Hematopoietic multipotent progenitor cell treated with erythropoietin and hydrocortisone succinate and interleukin-3 and kit ligand, for 8 days (in vitro differentiated cells): ENCODE measurements around the gene TWSG1.
"Not testable (repeated sequence)": the region's sequence is repeated elsewhere in the genome, so short reads cannot be mapped to it uniquely, and the experiment has no call there.

Experiments used
- DNase-seq: peaks from one replicate; pipeline ENCODE4 v3.0.0-alpha.2; 2015

Gene TWSG1

DNA sequence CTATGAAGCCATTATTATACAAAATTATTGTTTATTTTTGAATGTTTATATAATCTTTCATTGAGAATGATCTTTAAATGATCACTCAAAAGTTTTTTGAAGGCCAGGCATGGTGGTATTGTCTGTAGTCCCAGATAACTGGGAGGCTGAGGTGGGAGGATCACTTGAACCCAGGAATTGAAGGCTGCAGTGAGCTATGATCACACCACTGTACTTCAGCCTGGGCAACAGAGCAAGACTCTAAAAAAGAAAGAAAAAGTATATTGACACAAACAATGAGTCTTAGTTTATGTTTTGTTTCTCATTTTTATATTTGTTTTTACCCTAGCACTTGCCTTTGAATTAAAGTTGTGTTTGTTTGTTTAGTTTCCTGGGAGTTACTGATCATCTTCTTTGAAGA, 2.3 kb downstream of the TWSG1 start:
- DNase-seq, result no peak

DNA sequence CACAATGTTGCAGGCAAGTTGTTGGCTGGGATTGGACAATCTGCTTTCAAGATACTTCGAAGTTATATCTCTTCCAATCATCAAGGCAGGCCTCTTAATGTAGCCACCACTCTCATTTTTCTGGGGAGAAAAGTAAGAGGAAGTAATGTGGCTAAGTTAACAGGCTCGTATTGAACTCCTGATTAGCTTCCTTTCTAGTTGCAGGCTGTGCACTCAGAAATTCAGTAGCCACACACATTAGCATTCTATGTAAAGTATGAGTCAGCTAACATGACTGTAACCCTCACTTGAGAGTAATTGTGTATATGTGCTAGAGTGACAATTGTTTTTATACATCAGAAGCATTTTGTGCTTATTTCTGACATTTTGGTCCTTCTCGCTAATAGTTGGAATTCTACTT, 3.3 kb downstream of the TWSG1 start:
- peak; percentile 68 for DNase-seq

DNA sequence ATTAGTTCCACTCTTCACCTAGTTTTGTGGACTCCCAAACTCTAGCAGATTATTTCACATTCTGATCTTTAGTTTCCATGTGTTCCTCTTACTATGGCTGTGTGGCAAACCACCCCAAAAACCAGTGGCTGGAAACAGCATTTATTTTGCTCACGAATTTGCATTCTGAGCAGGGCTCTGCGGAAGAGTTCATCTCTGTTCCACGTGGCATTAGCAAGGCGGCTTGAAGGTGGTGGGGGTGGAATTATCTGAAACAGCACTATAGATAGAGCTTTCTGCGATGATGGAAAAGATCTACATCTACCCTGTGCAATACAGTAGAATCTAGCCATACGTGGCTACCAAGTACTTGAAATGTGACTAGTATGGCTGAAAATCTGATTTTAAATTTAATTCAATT, 5.9 kb downstream of the TWSG1 start:
- DNase-seq, result no peak

DNA sequence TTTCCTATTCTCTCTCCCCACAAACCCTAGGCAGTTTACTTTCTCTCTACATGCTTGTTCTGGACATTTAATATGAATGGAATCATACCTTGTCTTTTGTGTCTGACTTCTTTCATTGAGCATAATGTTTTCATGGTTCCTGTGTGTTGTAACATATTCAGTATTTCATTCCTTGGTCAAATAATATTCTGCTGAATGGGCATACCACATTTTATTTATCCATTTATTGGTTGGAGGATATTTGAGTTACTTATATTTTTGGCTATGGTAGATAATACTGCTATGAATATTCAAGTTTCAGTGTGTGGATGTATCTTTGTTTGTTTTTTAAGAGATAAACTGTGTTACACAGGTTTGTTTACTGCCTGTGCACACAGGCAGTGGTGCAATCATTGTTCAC, 9.0 kb downstream of the TWSG1 start:
- DNase-seq, result no peak

DNA sequence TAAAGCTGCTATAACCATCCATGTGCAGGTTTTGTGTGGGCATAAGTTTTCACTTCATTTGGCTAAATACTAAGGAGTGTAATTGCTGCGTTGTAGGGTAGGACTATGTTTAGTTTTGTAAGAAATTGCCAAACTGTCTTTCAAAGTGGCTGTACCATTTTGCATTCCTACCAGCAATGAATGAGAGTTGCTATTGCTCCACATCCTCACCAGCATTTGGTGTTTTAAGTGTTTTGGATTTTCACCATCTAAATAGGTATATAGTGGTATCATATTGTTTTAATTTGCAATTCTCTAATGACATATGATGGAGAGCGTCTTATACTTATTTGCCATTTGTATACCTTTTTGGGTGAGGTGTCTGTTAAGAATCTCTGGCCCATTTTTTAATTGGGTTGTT, 12.2 kb downstream of the TWSG1 start:
- DNase-seq, result no peak

DNA sequence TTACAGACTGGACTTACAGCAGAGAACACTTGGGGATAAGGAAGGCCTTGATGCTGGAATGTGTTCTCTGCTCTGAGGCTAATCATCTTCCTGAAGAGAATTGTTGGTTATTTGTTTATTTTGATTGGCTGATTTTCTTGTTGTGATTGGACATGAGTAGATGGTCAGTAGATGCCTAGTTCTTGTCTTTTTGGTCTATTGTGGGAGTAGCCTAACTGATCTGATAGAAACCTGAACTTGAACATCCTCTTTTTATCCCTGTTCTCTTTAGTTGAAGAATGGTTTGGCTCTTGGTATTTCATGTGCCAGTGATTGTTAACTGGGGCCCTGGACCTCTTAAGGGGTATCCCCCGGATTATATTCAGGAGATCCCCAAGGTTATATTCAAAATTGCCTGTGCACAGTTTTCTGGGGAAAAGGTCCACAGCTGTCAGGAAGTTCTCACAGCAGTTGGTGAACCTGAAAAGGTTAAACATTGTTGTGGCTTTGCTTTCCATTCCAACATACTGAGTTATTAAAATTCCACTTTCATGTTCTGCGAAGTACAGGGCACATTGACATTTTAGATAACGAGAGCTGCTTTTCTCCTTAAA, 13.6 kb downstream of the TWSG1 start:
- DNase-seq, result no peak

DNA sequence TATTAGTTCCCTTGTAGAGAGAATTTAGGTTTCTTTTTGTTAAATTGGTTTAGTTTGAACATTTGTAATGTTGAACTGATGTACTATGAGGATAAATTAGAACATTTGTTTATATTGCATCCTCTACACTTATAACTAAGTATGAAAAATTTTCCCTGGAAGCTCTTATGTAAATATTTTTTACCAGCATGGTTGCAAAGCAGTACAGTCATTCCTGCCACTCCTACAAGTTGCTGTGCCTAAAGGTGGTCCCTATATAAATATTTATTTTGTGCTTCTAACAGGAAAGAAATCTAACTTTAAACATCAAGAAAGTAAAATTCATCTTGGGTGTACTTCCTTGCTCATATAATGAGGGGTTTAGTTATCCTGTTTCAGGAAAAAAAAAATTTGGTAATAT, 14.2 kb downstream of the TWSG1 start:
- no peak for DNase-seq

DNA sequence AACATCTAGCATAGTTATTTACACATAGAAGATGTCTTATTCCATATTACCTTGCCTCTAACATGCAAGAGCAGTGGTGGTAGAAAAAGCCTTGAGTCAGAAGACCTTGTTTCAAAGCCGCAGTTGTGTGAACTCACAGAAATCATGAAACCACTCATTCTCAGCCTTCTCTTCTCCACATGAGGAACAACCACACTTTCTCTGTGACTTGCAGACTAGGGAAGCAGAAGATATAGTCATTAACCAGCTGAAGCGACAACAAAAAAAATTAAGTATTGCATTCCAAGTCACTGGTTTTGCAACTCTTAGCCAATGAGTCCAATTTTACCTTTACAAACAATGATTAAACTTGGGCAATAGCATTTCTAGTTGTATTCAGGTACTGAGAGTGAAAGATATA, 19.0 kb downstream of the TWSG1 start:
- peak; percentile 42 for DNase-seq

DNA sequence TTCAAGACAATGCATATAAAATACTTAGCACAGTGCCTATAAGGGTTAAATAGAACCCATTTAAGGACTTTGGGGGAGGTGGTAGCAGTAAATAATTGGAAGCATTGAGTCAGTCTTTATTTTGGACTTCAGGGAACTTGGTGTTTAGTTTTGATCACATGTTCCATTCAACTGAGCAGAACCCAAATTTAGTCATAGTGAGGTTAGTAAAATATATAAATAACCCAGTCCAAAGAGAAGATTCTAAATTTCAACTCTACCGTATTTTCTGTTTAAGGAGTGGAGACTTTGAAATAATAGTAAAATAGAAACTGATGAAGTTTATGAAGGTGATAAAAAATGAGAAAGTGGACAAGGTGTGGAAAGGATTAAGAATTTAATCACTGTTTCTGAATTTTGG, 19.7 kb downstream of the TWSG1 start:
- no peak for DNase-seq

DNA sequence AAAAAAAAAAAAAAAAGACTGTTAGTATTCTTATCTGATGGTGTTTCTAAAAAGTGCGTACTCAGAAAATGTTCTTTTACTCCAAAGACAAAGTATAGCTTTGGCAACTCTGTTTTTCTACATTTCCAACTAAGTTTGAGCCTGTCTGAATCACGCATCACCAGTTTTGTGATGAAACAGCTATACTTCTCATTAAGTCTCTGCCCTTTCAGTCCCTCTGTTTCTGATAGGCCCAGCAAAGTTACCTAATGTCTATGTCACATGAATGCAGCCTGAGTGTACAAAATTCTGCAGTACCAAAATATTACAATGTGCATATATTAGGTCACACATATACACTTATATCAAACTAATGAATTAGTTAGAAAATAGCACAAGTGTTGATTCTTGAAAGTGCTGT, 22.4 kb downstream of the TWSG1 start:
- no peak for DNase-seq

DNA sequence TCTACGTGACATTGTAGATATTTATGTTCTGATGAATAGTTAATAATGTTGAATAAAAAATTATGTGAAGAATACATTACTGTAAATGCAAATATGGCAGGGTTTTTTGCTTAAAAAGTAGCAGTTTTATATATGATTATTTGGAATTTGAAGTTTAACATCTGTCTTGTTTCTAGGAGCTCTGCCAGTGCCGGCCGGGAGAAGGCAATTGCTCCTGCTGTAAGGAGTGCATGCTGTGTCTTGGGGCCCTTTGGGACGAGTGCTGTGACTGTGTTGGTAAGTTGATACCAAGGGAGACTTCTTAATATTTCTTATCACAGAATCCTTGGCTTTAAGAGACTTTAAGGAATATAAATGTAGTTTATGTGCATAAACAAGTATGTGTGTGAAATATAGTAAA, 25.2 kb downstream of the TWSG1 start:
- no peak for DNase-seq

DNA sequence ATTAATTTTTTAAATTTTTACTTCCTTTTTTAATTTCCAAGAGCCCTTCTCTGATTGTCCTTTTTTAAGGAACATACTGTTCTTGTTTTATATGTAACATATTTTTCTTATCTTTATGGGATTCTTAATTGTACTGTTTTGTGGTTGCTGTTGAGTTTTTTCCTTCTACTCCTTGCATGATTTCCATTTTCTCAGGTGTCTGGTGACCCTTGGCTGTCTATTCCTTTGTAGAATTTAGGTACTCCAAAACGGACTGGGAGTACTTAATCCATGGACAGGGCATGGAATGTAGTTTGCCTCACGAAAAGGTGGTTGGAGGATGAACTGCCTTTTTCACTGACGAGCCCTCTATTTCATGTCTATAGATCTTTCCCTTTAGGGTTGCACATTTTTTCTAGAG, 26.6 kb downstream of the TWSG1 start:
- DNase-seq, result no peak

DNA sequence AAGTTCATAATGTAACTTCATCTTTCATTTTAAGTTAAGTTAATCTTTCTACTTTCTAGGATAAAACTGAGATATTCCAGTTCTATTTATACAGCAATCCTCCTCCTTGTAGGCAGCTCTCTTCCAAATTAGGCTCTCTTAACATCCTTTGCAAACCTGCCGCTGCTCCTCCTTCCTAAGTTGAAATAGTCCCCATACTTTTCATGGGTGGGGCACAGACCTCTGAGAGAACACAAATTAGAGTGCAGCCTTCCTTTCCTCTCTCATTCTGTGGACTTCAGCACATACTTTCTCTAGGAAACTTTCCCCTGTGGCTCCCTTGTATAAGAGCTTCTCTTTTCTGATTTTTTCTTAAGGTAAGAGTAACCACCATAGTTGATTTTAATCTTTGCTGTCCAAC, 28.3 kb downstream of the TWSG1 start:
- no peak for DNase-seq

DNA sequence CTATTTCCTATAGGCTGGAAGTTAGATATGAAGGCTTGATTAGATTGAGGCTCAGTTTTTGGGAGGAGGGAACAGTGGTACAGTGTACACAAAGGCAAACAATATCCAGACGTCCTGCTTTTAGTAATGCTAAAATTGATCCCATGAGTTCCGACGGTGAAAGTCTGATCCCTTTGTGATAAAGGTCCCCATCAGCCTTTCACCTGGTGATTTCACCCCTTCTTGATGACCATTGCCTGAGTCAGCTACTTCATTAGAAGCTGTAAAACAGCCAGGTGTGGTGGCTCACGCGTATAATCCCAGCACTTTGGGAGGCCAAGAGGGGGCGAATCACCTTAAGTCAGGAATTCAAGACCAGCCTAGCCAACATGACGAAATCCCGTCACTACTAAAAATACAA, 29.7 kb downstream of the TWSG1 start:
- DNase-seq, result no peak

DNA sequence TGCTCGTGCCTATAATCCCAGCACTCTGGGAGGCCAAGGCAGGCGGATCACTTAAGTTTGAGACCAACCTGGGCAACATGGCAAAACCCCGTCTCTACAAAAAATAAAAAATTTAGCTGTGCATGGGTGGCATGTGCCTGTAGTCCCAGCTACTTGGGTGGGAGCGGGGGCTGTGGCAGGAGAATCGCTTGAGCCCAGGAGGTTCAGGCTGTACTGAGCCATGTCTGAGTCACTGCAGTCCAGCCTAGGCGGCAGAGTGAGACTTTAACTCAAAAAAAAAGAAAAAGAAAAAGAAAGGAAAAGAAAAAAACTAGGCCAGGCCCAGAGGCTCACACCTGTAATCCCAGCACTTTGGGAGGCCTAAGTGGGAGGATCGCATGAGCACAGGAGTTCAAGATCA, 30.8 kb downstream of the TWSG1 start:
- no peak for DNase-seq

DNA sequence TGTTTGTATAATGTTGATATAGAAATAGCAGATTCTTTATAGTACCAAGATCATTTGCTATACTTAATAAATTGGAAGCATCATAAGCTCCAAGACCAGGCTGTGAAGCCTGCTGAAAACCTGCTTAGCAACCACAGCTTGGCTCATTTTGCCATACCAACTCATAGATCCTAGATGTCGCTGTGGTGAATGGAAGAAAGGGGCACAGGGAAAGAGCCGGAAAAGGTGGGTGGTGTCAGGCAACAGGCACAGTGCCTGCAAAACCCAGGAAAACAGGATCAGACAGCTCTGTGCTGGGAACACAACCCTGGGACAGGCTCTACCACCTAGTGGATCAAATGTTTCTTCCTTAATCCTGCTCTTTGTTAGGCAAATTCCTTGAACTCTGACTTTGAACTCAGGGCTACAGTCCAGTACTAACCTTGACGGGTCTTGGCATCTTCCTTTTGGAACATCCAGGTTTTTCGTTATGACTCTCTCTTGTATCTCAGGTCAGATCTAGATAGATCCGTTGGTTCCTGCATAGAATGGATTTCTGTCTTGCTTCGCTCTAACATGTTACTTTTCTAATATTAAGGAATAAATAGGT, 31.6 kb downstream of the TWSG1 start:
- DNase-seq, result no peak

DNA sequence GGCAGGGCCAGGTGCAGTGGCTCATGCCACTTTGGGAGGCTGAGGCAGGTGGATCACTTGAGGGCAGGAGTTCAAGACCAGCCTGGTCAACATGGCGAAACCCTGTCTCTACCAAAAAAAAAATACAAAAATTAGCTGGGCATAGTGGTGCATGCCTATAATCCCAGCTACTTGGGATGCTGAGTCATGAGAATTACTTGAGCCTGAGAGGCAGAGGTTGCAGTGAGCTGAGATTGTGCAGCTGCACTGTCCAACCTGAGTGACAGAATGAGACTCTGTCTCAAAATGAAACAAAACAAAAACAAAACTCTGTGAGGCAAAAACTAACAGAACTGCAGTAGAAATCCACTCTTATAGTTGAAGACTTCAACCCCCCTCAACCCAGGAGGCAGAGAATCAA, 38.7 kb downstream of the TWSG1 start:
- DNase-seq, result not testable (repeated sequence)

DNA sequence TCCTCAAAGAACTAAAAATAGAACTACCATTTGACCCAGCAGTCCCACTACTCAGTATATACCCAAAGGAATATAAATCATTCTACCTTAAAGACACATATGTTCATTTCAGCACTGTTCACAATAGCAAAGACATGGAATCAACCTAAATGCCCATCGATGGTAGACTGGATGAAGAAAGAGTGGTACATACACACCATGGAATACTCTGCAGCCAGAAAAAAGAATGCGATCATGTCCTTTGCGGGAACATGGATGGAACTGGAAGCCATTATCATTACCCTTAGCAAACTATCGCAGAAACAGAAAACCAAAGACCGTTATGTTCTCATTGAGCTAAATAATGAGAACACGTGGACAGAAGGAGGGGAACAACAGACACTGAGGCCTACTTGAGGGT, 44.5 kb downstream of the TWSG1 start:
- DNase-seq, result no peak

DNA sequence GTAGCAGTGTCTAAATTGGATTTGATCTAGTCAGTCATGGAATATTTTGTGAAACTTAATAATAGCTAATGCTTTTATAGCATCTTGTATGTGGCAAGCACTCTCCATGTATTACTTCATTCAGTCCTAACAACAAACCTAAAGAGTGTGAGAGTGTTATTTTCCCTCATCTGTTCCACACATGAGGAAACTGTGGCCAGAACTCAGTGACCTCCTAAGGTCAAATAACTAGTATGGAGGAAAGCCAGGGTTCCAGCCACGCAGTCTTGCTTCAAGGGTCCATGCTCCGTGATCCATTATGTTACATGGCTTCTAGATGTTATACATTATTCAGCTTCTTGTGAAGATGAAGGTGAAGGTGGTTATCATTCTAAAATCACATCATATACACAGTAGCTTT, 45.5 kb downstream of the TWSG1 start:
- DNase-seq, result no peak

DNA sequence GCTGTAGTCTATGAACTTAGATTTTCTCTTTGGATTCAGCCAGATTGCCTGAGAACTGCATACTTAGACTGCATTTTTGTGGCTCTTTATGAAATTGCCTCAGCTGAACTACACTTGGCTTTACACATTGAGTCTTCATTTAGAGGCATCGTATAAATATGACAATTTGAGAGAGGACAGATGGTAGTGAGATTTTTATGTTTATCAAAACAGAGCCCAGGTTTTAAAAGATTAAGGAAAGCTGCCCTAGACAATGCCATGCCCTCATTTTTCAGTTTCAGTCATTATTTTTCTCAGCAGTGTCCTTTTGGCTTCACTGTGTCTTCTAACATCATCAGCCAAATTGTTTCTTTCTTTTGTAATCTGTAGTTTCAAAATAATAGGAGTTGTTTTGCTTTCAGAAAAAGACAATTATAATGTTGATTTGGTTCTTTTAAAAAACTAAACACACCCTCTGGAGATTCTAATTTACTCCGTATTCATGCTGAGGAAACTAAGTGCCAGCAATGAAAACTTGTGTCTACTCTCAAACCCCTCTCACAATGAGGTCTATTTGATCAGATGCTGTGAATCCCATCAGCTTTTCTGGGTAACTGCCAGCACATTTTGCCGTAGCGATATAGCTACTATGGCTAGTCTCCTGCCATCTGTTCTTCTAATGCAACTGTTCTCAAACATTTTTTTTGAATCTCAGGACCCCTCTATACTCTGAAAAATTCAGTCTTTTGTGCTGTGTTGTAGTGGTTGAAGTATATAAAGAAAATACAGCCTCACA, 46.2 kb downstream of the TWSG1 start:
- no peak for DNase-seq

DNA sequence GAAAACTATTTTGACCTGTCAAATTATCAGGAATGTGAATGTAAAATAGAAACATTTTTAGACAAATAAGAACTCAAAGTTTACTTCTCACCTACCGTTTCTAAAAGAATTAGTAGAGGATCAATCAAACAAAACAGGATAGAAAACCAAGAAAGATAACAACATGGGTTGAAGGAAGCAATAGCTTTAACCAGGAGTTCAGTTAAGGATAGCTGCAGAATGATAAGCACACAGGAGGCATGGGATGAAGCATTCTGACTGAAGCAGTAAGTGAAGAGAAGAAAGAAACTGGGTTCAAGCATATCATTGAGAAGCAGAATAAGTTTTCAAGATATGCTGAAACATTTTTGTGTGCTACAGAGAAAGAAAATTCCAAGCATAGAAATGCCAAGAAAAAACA, 52.3 kb downstream of the TWSG1 start:
- DNase-seq, result peak; percentile 38

DNA sequence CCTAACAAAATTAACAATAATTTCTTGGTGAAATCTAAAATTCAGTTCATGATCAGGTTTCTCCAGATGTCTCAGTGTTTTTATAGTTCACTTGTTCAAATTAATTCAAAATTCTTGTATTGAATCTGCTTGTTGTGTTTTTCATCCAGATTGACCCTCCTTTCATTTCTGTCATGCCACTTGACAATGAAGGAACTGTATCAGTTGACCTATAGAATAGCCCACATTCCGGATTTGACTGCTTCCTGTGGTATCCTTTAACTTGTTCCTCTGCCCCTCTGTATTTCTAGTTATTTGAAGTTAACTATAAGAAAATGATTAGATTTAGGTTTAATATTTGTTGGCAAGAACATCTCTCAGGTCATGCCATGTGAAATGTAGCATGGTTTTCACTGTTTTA, 53.3 kb downstream of the TWSG1 start:
- no peak for DNase-seq

DNA sequence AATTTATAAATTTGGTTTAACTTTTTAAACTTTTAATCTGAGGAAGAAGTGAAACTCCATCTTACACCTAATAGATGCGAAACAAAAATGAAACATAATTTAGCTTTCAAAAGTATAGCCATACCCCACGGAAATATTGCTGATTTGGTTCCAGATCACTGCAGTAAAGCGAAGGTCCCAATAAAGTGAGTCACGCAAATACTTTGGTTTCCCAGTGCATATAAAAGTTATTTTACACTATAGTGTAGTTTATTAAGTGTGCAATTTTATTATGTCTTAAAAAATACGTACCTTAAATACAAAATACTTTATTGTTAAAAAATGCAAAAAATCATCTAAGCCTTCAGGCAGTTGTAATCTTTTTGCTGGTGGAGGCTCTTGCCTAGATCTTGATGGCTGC, 55.1 kb downstream of the TWSG1 start:
- DNase-seq, result no peak

DNA sequence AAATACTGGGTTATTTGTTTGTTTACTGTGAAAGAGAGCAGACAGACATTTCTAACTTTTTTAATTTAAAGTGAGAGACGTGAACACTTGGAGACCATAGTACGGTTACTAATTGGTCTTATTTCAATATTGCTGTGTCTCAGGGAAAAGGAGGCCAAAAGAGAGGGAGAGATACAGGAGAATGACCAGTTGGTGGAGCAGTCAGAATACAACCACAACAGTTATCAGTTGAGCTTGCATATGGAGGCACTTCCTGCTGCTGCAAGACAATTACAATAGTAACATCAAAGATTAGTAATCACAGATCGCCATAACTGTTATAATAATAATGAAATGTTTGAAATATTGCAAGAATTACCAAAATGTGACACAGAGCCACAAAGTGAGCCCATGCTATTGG, 58.2 kb downstream of the TWSG1 start:
- DNase-seq, result peak; percentile 54

DNA sequence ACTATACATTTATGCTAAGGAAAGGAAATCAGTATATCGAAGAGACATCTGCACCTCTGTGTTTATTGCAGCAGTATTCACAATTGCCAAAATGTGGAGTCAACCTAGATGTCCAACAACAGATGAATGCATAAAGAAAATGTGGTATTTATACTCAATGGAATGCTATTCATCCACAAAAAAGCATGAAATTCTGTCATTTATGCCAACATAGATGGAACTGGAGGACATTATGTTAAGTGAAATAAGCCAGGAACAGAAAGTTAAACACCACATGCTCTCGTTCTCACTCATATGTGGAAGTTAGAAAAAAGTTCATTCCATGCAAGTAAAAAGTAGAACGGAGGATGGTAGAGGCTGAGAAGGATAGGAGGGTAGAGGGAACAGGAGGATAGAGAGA, 59.5 kb downstream of the TWSG1 start:
- no peak for DNase-seq
